GM12878 (cell line): Measurements from ENCODE around the gene PVALEF. TPM values are rescaled to one million over a fixed set of nuclear protein-coding genes. Genes with fewer than 3 reads are reported as not detected.

ENCODE experiments used
- ATAC-seq: fragments of 200-7000 bp; cut with Tn5 transposase; 3 replicates; pipeline ENCODE4 v1.9.1; 2020; ENCODE audit warnings: mild to moderate bottlenecking, moderate library complexity
- Bru-seq: library from RNA; stranded (reverse); fragments of 400-500 nt; gene quantifications from one replicate; lab custom pipeline; 2021; lab: Mats Ljungman, UMichigan
- BruChase-seq, 2 experiments: library from RNA; stranded (reverse); fragments of 400-500 nt; gene quantifications; one replicate each; lab custom pipeline; 2021; lab: Mats Ljungman, UMichigan
- BruUV-seq: library from RNA; stranded (reverse); fragments of 400-500 nt; replicated peaks from 2 replicates; lab custom pipeline; 2021; lab: Mats Ljungman, UMichigan
- CTCF ChIA-PET: fragments of 300-600 bp; sonication (Branson Sonifier 250); formaldehyde crosslinking; extraction: SDS; loops from one replicate; lab custom pipeline; 2021; ENCODE audit warnings: inconsistent platforms; lab: Yijun Ruan, JAX
- POLR2A ChIA-PET: fragments of 350-600 bp; formaldehyde crosslinking; extraction: SDS; loops from one replicate; lab custom pipeline; 2021; ENCODE audit warnings: inconsistent platforms; lab: Charles Lee
- RAD21 ChIA-PET: fragments of 300-600 bp; sonication (Branson Sonifier 250); formaldehyde crosslinking; loops from one replicate; lab custom pipeline; 2023; ENCODE audit warnings: antibody characterized with exemption; ENCODE audit not compliant: unreplicated experiment; lab: Charles Lee
- SMC1A ChIA-PET: fragments of 300-600 bp; sonication (Branson Sonifier 250); formaldehyde crosslinking; loops from one replicate; lab custom pipeline; 2023; ENCODE audit not compliant: unreplicated experiment, uncharacterized antibody; lab: Charles Lee
- DNase-seq: peaks from one replicate; pipeline ENCODE4 v3.0.0-alpha.2; 2011; ENCODE audit warnings: low read depth, low spot score
- FAIRE-seq: peaks from 3 replicates; lab custom pipeline; 2011; peaks lifted over from hg19 to GRCh38; lab: Jason Lieb, UNC
- H2AFZ ChIP-seq: 2 replicates; pipeline ENCODE4 v1.6.0; 2011; ENCODE audit warnings: low read depth, low read length, control low read depth; ENCODE audit not compliant: control insufficient read depth
- H3K27ac ChIP-seq: 2 replicates; pipeline ENCODE4 v1.5.1; 2011; ENCODE audit warnings: control low read depth; ENCODE audit not compliant: control insufficient read depth, insufficient read depth
- H3K27me3 ChIP-seq, 2 experiments: replicated peaks in 1 of 2; 2 replicates each; pipeline versions ENCODE4 v1.6.0 to v1.6.1; 2011; ENCODE audit warnings: low read length in 1 of 2; ENCODE audit not compliant: control insufficient read depth in 2 of 2, insufficient read depth in 2 of 2
- H3K36me3 ChIP-seq, 2 experiments: 2 replicates each; pipeline ENCODE4 v1.5.1; 2011; ENCODE audit warnings: low read length in 1 of 2; ENCODE audit not compliant: control insufficient read depth in 2 of 2, insufficient read depth in 2 of 2
- H3K4me1 ChIP-seq: 2 replicates; pipeline ENCODE4 v1.6.1; 2011; ENCODE audit warnings: mild to moderate bottlenecking, low read length, moderate library complexity, mixed read lengths; ENCODE audit not compliant: control insufficient read depth, insufficient read depth
- H3K4me2 ChIP-seq: 2 replicates; pipeline ENCODE4 v1.6.0; 2011; ENCODE audit warnings: control low read depth; ENCODE audit not compliant: control insufficient read depth, insufficient read depth
- H3K4me3 ChIP-seq: fragments of 200-600 bp; sonication (generic); 2 replicates; pipeline ENCODE4 v1.5.1; 2016
- H3K79me2 ChIP-seq: 2 replicates; pipeline ENCODE4 v1.6.0; 2011; ENCODE audit warnings: low read length; ENCODE audit not compliant: control insufficient read depth, insufficient read depth
- H3K9ac ChIP-seq: 2 replicates; pipeline ENCODE4 v1.8.0; 2011; ENCODE audit warnings: low read length, control low read depth, mixed read lengths; ENCODE audit not compliant: control insufficient read depth, insufficient read depth
- H3K9me3 ChIP-seq: replicated peaks from 3 replicates; pipeline ENCODE4 v1.5.1; 2011; ENCODE audit warnings: mild to moderate bottlenecking, low read length; ENCODE audit not compliant: control insufficient read depth, insufficient read depth
- H4K20me1 ChIP-seq: 2 replicates; pipeline ENCODE4 v1.6.0; 2011; ENCODE audit not compliant: control insufficient read depth, insufficient read depth
- EED ChIP-seq: sonication (generic); IDR thresholded peaks from 2 replicates; pipeline ENCODE4 v1.6.1; 2016; ENCODE audit warnings: antibody characterized with exemption, low read depth
- ELK1 ChIP-seq: IDR thresholded peaks from 2 replicates; pipeline ENCODE4 v1.6.1; 2012; ENCODE audit warnings: low read depth, low read length, improper control_type of control experiment
- FOS ChIP-seq: IDR thresholded peaks from 3 replicates; pipeline ENCODE4 v1.6.1; 2011; ENCODE audit warnings: borderline replicate concordance; ENCODE audit not compliant: insufficient read length; ENCODE audit errors: extremely low read depth
- FOXK2 ChIP-seq: fragments of 450-650 bp; IDR thresholded peaks from 2 replicates; pipeline ENCODE4 v1.6.1; 2017; ENCODE audit warnings: mild to moderate bottlenecking, moderate library complexity
- GATAD2B ChIP-seq: fragments of 450-650 bp; conservative IDR thresholded peaks from 2 replicates; pipeline ENCODE4 v1.6.1; 2017; ENCODE audit warnings: low read depth, mild to moderate bottlenecking, moderate library complexity
- MLLT1 ChIP-seq: fragments of 450-650 bp; IDR thresholded peaks from 2 replicates; pipeline ENCODE4 v1.6.1; 2016; ENCODE audit warnings: mild to moderate bottlenecking
- NR2C1 ChIP-seq: fragments of 450-650 bp; IDR thresholded peaks from 2 replicates; pipeline ENCODE4 v1.6.1; 2017; ENCODE audit warnings: antibody characterized with exemption, mild to moderate bottlenecking, moderate library complexity
- NR2F1 ChIP-seq: fragments of 450-650 bp; conservative IDR thresholded peaks from 2 replicates; pipeline ENCODE4 v1.6.1; 2017; ENCODE audit warnings: mild to moderate bottlenecking
- POLR2AphosphoS5 ChIP-seq: IDR thresholded peaks from 2 replicates; pipeline ENCODE4 v1.6.1; 2011; ENCODE audit warnings: mild to moderate bottlenecking, low read length, inconsistent platforms
- RFX5 ChIP-seq: IDR thresholded peaks from 2 replicates; pipeline ENCODE4 v1.6.1; 2011; ENCODE audit warnings: low read depth, low read length, improper control_type of control experiment
- SMC3 ChIP-seq: IDR thresholded peaks from 2 replicates; pipeline ENCODE4 v1.6.1; 2011; ENCODE audit warnings: low read length, improper control_type of control experiment, borderline replicate concordance
- SUZ12 ChIP-seq: fragments of 200-600 bp; sonication (generic); IDR thresholded peaks from one replicate; pipeline ENCODE4 v1.6.1; 2018; ENCODE audit warnings: antibody characterized with exemption, mild to moderate bottlenecking; ENCODE audit not compliant: unreplicated experiment
- TCF7 ChIP-seq: IDR thresholded peaks from 2 replicates; pipeline ENCODE4 v1.6.1; 2014; ENCODE audit warnings: antibody characterized with exemption, borderline replicate concordance
- WRNIP1 ChIP-seq: IDR thresholded peaks from 2 replicates; pipeline ENCODE4 v1.6.1; 2011; ENCODE audit warnings: low read depth, low read length, improper control_type of control experiment, borderline replicate concordance
- ZBTB4 ChIP-seq: fragments of 450-650 bp; formaldehyde crosslinking; IDR thresholded peaks from 2 replicates; pipeline ENCODE4 v1.4.0; 2022; ENCODE audit warnings: mild to moderate bottlenecking, moderate library complexity
- WGBS: methylation state at CpG from one replicate; pipeline ENCODE4 v1.1.6; 2016; ENCODE audit warnings: low lambda C conversion rate; ENCODE audit not compliant: insufficient replicate concordance, insufficient coverage; ENCODE audit errors: missing lambda C conversion rate; 5-methylcytosine and 5-hydroxymethylcytosine counted together
- in situ Hi-C: fragments of 300-500 bp; cut with MboI; formaldehyde crosslinking; loops from 9 replicates; pipeline ENCODE4 v1.14.3; 2018; ENCODE audit warnings: mixed read lengths
- intact Hi-C: fragments of 100-400 bp; cut with micrococcal nuclease; formaldehyde crosslinking; loops from one replicate; pipeline ENCODE4 v1.14.2; 2022; ENCODE audit not compliant: unreplicated experiment
- long read RNA-seq, 2 experiments: library from polyadenylated mRNA; unstranded; transcript quantifications; one replicate each; pipeline ENCODE4 v2.0.0, GENCODE V29; 2019 to 2020
- polyA minus RNA-seq, 3 experiments: library from RNA; depleted of rRNA, polyadenylated mRNA; stranded (reverse); fragments of >200 nt; gene quantifications; 2 replicates each; pipeline ENCODE4 v1.2.3, GENCODE V29; 2011
- polyA plus RNA-seq, 11 experiments: library from polyadenylated mRNA; depleted of rRNA in 4 of 11; unstranded in 6 of 11; stranded (reverse) in 5 of 11; fragments of >200 nt; fragmentation: Nextera tagmentation in 4 of 11; fragmentation: Illumina TruSeq in 1 of 11; extraction: Ambion mirVana in 4 of 11; extraction: Trizol in 1 of 11; gene quantifications; 1 replicate in 1 of 11; 2 replicates in 10 of 11; pipeline versions ENCODE4 v1.2.1 to v1.2.3, GENCODE V29; 2011 to 2016; ENCODE audit warnings: inconsistent platforms in 2 of 11, missing spikeins in 2 of 11, low read depth in 1 of 11
- total RNA-seq, 4 experiments: library from RNA; depleted of rRNA in 3 of 4; stranded (reverse); fragments of >200 nt in 3 of 4; fragmentation: Illumina TruSeq in 1 of 4; extraction: Trizol in 1 of 4; gene quantifications; 2 replicates each; pipeline versions ENCODE4 v1.2.1 to v1.2.3, GENCODE V29; 2013 to 2021

Gene PVALEF
- not detected in 2 replicates for total RNA-seq (2013; cell fraction: nucleolus; rRNA removed)
- total RNA-seq (2014; rRNA removed) (not detected in 2 replicates), total RNA-seq (2014; rRNA removed; fragmentation: Illumina TruSeq; extraction: Trizol) (not detected in 2 replicates), total RNA-seq (2021) (not detected in 2 replicates), polyA plus RNA-seq (2011; rRNA removed) (not detected in 2 replicates), polyA plus RNA-seq (2014; fragmentation: Illumina TruSeq; extraction: Trizol) (not detected in 2 replicates), polyA plus RNA-seq (2014; fragmentation: Nextera tagmentation; extraction: Ambion mirVana) (not detected), polyA plus RNA-seq (2014; rRNA removed) (not detected in 2 replicates), polyA plus RNA-seq (2016; fragmentation: Nextera tagmentation; extraction: Ambion mirVana) (not detected), polyA minus RNA-seq (2011; rRNA and poly(A)+ RNA removed) (not detected in 2 replicates), Bru-seq, nascent RNA (not detected), BruChase-seq, experiment 1, labeled RNA remaining after a 6-hour chase (percentile 6 among the genes with signal in this experiment), BruChase-seq, experiment 2, labeled RNA remaining after a 2-hour chase (not detected)
- not detected for polyA plus RNA-seq (2011; ENCODE audit: low read depth)
- not detected in 2 replicates for polyA plus RNA-seq (2011; cell fraction: cytosol; rRNA removed)
- polyA plus RNA-seq (2011; cell fraction: nucleus; rRNA removed) = not detected in 2 replicates
- polyA plus RNA-seq (2012) = not detected in 2 replicates
- polyA minus RNA-seq (2011; cell fraction: cytosol; rRNA and poly(A)+ RNA removed) = not detected in 2 replicates
- polyA minus RNA-seq (2011; cell fraction: nucleus; rRNA and poly(A)+ RNA removed) = not detected in 2 replicates
- long read RNA-seq, experiment 1 = 0 reads
- long read RNA-seq, experiment 2 = 0 reads

- no peak within 1 kb of the TSS for H3K27ac ChIP-seq
- intact Hi-C loops (no loop called here), in situ Hi-C loops (loop anchor here (5.0 kb wide), 1 partner anchor 52 kb away; no protein-coding TSS in a partner anchor)
- H3K9ac ChIP-seq = no peak within 1 kb of the TSS
- no peaks in the 10 kb centered on the region for H3K4me1 ChIP-seq
- H3K79me2 ChIP-seq = no peaks in the 10 kb centered on the region
- POLR2A ChIA-PET = no interaction called here
- H2AFZ ChIP-seq = no peak within 1 kb of the TSS
- H4K20me1 ChIP-seq = no peaks in the 10 kb centered on the region
- WGBS = 23% methylated on average over 43 of the region's 46 CpGs
- H3K4me2 ChIP-seq = no peak within 1 kb of the TSS
- H3K27me3 ChIP-seq = no peaks in the 10 kb centered on the region; a peak in 4 of 4 replicates
- FAIRE-seq = no peak
- no peak within 1 kb of the TSS for H3K4me3 ChIP-seq
- no TSS peak for BruUV-seq
- no peaks in the 10 kb centered on the region for H3K36me3 ChIP-seq
- H3K9me3 ChIP-seq = no peaks in the 10 kb centered on the region
- no peak for ATAC-seq
- RAD21 ChIA-PET = no interaction called here
- CTCF ChIA-PET = no interaction called here
- SMC1A ChIA-PET = no interaction called here
- DNase-seq = no peak
- TF ChIP-seq NR2C1 = no peak
- no peak for TF ChIP-seq SUZ12
- TF ChIP-seq TCF7 = no peak
- TF ChIP-seq ZBTB4 (CRISPR knock-in tag) = no peak
- no peak for TF ChIP-seq ELK1
- no peak for TF ChIP-seq FOS
- TF ChIP-seq GATAD2B = no peak
- no peak for TF ChIP-seq POLR2AphosphoS5
- no peak for TF ChIP-seq EED
- TF ChIP-seq RFX5 = no peak
- TF ChIP-seq MLLT1 = no peak
- no peak for TF ChIP-seq SMC3
- no peak for TF ChIP-seq WRNIP1
- no peak for TF ChIP-seq FOXK2
- TF ChIP-seq NR2F1 = no peak
These were observed at the start of gene PVALEF for GRCh38 chr17:81165246-81166032. PVALEF (plus strand) TSS chr17:81165507; CDS start chr17:81181227, 15,720 bp downstream.
